Parathyroid adenoma (tissue), 2 donors: ENCODE results near the gene DYNLT4.
"Not testable (repeated sequence)": the region's sequence is repeated elsewhere in the genome, so short reads cannot be mapped to it uniquely, and the experiment has no call there.

Source experiments
- H2AFZ ChIP-seq: fragments of 300-600 bp; sonication (generic); one replicate; pipeline ENCODE4 v1.7.0; 2017; ENCODE audit warnings: antibody characterized with exemption, mild to moderate bottlenecking
- H3K27ac ChIP-seq: fragments of 300-600 bp; sonication (generic); one replicate; pipeline ENCODE4 v1.7.0; 2017
- H3K27me3 ChIP-seq: fragments of 300-600 bp; sonication (generic); one replicate; pipeline ENCODE4 v1.7.0; 2017; ENCODE audit warnings: low read length; ENCODE audit not compliant: control insufficient read depth, insufficient read depth
- H3K36me3 ChIP-seq: fragments of 300-600 bp; sonication (generic); one replicate; pipeline ENCODE4 v1.7.0; 2017; ENCODE audit warnings: low read length; ENCODE audit not compliant: control insufficient read depth, insufficient read depth
- H3K4me1 ChIP-seq: fragments of 300-600 bp; sonication (generic); one replicate; pipeline ENCODE4 v1.7.0; 2017; ENCODE audit warnings: control low read depth
- H3K4me2 ChIP-seq: fragments of 300-600 bp; sonication (generic); one replicate; pipeline ENCODE4 v1.7.0; 2017; ENCODE audit warnings: low read length
- H3K4me3 ChIP-seq: fragments of 300-600 bp; sonication (generic); one replicate; pipeline ENCODE4 v1.7.0; 2017; ENCODE audit warnings: low read depth, low read length
- H3K79me2 ChIP-seq: fragments of 300-600 bp; sonication (generic); one replicate; pipeline ENCODE4 v1.7.0; 2017; ENCODE audit warnings: control low read depth
- H3K9ac ChIP-seq: fragments of 300-600 bp; sonication (generic); one replicate; pipeline ENCODE4 v1.7.0; 2017; ENCODE audit warnings: mild to moderate bottlenecking
- H3K9me3 ChIP-seq: fragments of 300-600 bp; sonication (generic); one replicate; pipeline ENCODE4 v1.7.0; 2017; ENCODE audit warnings: low read length; ENCODE audit not compliant: control insufficient read depth
- CTCF ChIP-seq: fragments of 300-600 bp; sonication (generic); IDR thresholded peaks from one replicate; pipeline ENCODE4 v1.7.0; 2017; ENCODE audit warnings: antibody characterized with exemption, mild to moderate bottlenecking
- donor health status: primary hyperparathyroidism.

DYNLT4 gene

DNA sequence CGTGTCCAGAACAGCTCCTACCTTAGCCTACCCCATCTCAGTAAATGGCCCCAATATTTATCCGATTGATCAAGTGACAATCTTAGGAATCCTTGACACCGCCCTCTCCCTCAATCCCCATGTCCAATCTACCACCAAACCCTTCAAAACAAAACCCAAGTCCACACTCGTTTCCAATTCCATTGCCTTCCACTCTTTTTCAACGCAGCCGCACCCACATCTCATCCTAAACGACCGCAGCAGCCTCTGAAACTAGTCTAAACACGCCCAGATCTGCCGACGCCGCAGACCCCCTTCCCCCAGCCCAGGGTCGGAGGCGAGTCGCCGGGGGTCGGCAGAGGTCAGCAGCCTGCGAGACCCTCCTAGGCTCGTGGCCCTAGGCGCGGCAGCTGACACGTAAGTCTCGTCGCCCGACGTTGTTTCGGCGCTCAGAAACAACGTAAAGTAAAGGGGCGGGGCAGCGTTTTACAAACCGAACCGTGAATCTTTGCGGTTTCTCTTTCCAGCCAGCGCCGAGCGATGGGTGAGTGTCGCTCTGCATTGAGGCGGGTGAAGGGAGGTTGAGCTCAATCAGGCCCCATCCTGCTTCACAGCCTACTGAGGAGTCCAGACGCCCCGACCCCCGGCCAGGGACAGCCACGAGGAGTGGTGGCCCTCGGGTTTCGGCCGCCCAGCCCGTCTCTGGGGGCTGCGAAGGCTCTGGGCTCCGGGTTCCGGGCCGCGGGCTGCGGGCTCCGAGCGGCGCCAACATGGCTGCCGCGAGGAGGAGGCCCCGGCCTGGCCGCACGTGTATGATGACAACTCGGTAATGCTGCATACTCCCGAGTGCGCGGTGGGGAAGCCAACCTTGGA lies 31.8 kb downstream of the DYNLT4 start, which contains the start of gene RPS8:
TSS of gene RPS8 (plus strand) at position 463 of the 852 bp plus-strand sequence. CDS start at position 520, 57 bp downstream.
- Histone ChIP-seq H3K9ac (peak within 1 kb of the TSS; percentile 76), H2AFZ (peak within 1 kb of the TSS; percentile 96), H3K4me2 (peak within 1 kb of the TSS; percentile 95), H3K27me3 (no peaks in the 10 kb centered on the region), H3K4me3 (peak within 1 kb of the TSS; percentile 95), H3K36me3 (no peaks in the 10 kb centered on the region), H3K79me2 (no peaks in the 10 kb centered on the region), H3K9me3 (no peaks in the 10 kb centered on the region), H3K4me1 (no peaks in the 10 kb centered on the region), H3K27ac (peak within 1 kb of the TSS; percentile 91)
- no peak for TF ChIP-seq CTCF

GRCh38 chr1:44766421-44766820 lies 40.7 kb downstream of the DYNLT4 start:
- H3K36me3 ChIP-seq, H3K79me2 ChIP-seq, H3K4me2 ChIP-seq, H3K4me1 ChIP-seq, H2AFZ ChIP-seq, H3K27me3 ChIP-seq, H3K27ac ChIP-seq, H3K9me3 ChIP-seq, H3K9ac ChIP-seq, H3K4me3 ChIP-seq: not testable (repeated sequence)

DNA sequence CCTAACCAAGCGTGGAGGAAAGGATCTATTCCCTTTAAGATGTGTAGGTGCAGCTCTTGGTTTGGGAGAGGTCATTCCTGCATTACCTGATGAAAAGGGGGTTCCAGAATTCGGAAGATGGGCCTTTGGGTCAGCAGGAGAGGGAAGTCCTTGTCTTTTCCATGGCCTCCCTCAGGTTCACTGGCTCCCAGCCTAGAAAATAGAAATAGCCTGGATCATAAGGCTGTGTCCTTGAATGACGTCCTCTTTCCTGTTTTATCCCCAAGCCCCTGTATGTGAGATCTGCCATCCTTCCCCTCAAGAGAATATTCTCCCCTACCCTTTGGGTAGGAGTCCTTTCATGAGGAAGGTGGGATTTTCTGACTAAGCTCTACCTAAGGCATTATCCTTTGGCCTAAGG lies 46.3 kb downstream of the DYNLT4 start:
- TF ChIP-seq CTCF = no peak
- Histone ChIP-seq H3K27ac (no peak overlapping the region), H3K4me2 (no peak overlapping the region), H3K4me1 (no peaks in the 10 kb centered on the region), H3K27me3 (no peaks in the 10 kb centered on the region), H2AFZ (no peak overlapping the region), H3K4me3 (no peak overlapping the region), H3K79me2 (no peaks in the 10 kb centered on the region), H3K36me3 (no peaks in the 10 kb centered on the region), H3K9ac (no peak overlapping the region), H3K9me3 (no peaks in the 10 kb centered on the region)

- no peak overlapping the region for H3K9ac ChIP-seq
- H3K36me3 ChIP-seq = no peaks in the 10 kb centered on the region
- H3K9me3 ChIP-seq = no peaks in the 10 kb centered on the region
- no peak for TF ChIP-seq CTCF
- H3K4me1 ChIP-seq = no peaks in the 10 kb centered on the region
- H3K27me3 ChIP-seq = no peaks in the 10 kb centered on the region
- no peaks in the 10 kb centered on the region for H3K79me2 ChIP-seq
- no peak overlapping the region for H2AFZ ChIP-seq
- no peak overlapping the region for H3K27ac ChIP-seq
- no peak overlapping the region for H3K4me3 ChIP-seq
- H3K4me2 ChIP-seq = no peak overlapping the region
These were observed 48.1 kb downstream of the DYNLT4 start for GRCh38 chr1:44759077-44759476.

DNA sequence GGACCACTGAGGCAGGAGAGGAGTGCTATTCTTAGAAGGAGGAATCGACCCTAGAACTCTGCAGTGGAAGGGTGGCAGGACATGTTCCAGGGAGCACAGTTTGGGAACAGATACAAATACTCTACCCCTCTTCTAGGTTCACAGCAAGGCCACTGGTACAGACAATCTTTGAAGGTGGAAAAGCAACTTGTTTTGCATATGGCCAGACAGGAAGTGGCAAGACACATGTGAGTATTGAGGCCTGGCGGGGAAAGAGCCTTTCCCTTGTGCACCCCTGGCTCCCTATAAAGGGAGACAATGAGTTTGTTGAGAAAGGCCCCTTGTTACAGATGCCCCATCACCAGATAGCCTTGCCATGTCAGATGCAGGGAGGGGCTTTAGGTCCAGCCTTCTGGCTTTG lies 49.7 kb downstream of the DYNLT4 start:
- no peaks in the 10 kb centered on the region for H3K4me1 ChIP-seq
- no peak for TF ChIP-seq CTCF
- no peaks in the 10 kb centered on the region for H3K27me3 ChIP-seq
- H3K4me2 ChIP-seq = no peak overlapping the region
- no peak overlapping the region for H3K27ac ChIP-seq
- no peaks in the 10 kb centered on the region for H3K79me2 ChIP-seq
- no peak overlapping the region for H3K9ac ChIP-seq
- no peak overlapping the region for H2AFZ ChIP-seq
- no peaks in the 10 kb centered on the region for H3K9me3 ChIP-seq
- no peak overlapping the region for H3K4me3 ChIP-seq
- H3K36me3 ChIP-seq = no peaks in the 10 kb centered on the region
